Measurements from ENCODE around the gene RNU4-1. TPM values are rescaled to one million over a fixed set of nuclear protein-coding genes. Genes with fewer than 3 reads are reported as not detected.

RNU4-1 gene
- total and polyA plus RNA-seq, 2 donors (not counting 3 experiments of a cell fraction or from before 2014, with no cell fraction given) = under 0.01 to 2,141 TPM

- TF ChIP-seq POLR2AphosphoS5 (IDR thresholded peaks at IDR 0.05; ENCODE audit: insufficient read depth, low read depth, low read length) (no peak), MAX (IDR thresholded peaks at IDR 0.05; ENCODE audit: insufficient read depth, insufficient read length) (no peak), CTCF (IDR thresholded peaks at IDR 0.05; ENCODE audit: extremely low read depth in 1 of 2, insufficient read depth in 1 of 2, low read depth in 1 of 2, low read length in 2 of 2) (no peak), POLR2A (IDR thresholded peaks at IDR 0.05; ENCODE audit: low read depth, low read length) (no peak)
- FAIRE-seq = no peak
- ChIA-PET CTCF (no interaction called here), POLR2A (no interaction called here)
- Histone ChIP-seq H3K9me1 (replicated peaks; ENCODE audit: control insufficient read depth, extremely low read depth, insufficient read depth, low read length) (no peaks in the 10 kb centered on the region), H3K4me3 (replicated peaks in 1 of 3; ENCODE audit: insufficient read depth in 1 of 3, low read depth in 1 of 3, low read length in 3 of 3) (no peak overlapping the region), H3K27me3 (ENCODE audit: control insufficient read depth in 2 of 2, insufficient read depth in 2 of 2, low read length in 2 of 2) (no peaks in the 10 kb centered on the region), H3K27ac (ENCODE audit: insufficient read depth, low read depth, low read length) (no peak overlapping the region), H3K36me3 (ENCODE audit: control insufficient read depth in 2 of 2, extremely low read depth in 1 of 2, insufficient read depth in 2 of 2, low read length in 2 of 2) (no peaks in the 10 kb centered on the region), H3K4me1 (ENCODE audit: control insufficient read depth, extremely low read depth, insufficient read depth, low read length) (no peaks in the 10 kb centered on the region), H2AFZ (ENCODE audit: low read depth, low read length) (no peak overlapping the region), H3K9ac (replicated peaks; ENCODE audit: extremely low read depth, insufficient read depth, low read length) (no peak overlapping the region), H3K79me2 (ENCODE audit: control insufficient read depth, insufficient read depth, low read length) (no peaks in the 10 kb centered on the region), H3K9me3 (replicated peaks; ENCODE audit: control insufficient read depth, insufficient read depth, low read length) (no peaks in the 10 kb centered on the region), H4K20me1 (replicated peaks; ENCODE audit: control insufficient read depth, extremely low read depth, insufficient read depth, low read length) (no peaks in the 10 kb centered on the region), H3K4me2 (ENCODE audit: insufficient read depth, low read length) (no peak overlapping the region)
- no peak for DNase-seq (ENCODE audit: low read depth, low spot score)
- intact Hi-C loops (cut with micrococcal nuclease) = no loop called here
- no TSS peak for BruUV-seq (replicated peaks)
- dilution Hi-C loops (cut with MboI; ENCODE audit: extremely low pct_ligation_motif_present, low sequenced_read_pairs) = no loop called here
Measured at GRCh38 chr12:120328228-120328627, 35.2 kb upstream of the RNU4-1 start.

- FAIRE-seq = no peak
- POLR2A ChIA-PET = no interaction called here
- no TSS peak for BruUV-seq (replicated peaks)
Measured at GRCh38 chr12:120327593-120327992, 34.6 kb upstream of the RNU4-1 start, which contains the start of gene PLA2G1B. TSS of gene PLA2G1B (minus strand) at chr12:120327779. CDS start at chr12:120327753, 26 bp downstream.

More at GRCh38 chr12:120327593-120327992, 34.6 kb upstream of the RNU4-1 start, which contains the start of gene PLA2G1B:
- Histone ChIP-seq H3K4me3 (replicated peaks in 1 of 3; ENCODE audit: insufficient read depth in 1 of 3, low read depth in 1 of 3, low read length in 3 of 3) (no peak within 1 kb of the TSS), H3K27ac (ENCODE audit: insufficient read depth, low read depth, low read length) (no peak within 1 kb of the TSS), H3K9me1 (replicated peaks; ENCODE audit: control insufficient read depth, extremely low read depth, insufficient read depth, low read length) (no peaks in the 10 kb centered on the region), H3K79me2 (ENCODE audit: control insufficient read depth, insufficient read depth, low read length) (no peaks in the 10 kb centered on the region), H3K9ac (replicated peaks; ENCODE audit: extremely low read depth, insufficient read depth, low read length) (no peak within 1 kb of the TSS), H3K4me2 (ENCODE audit: insufficient read depth, low read length) (no peak within 1 kb of the TSS), H3K9me3 (replicated peaks; ENCODE audit: control insufficient read depth, insufficient read depth, low read length) (no peaks in the 10 kb centered on the region), H4K20me1 (replicated peaks; ENCODE audit: control insufficient read depth, extremely low read depth, insufficient read depth, low read length) (no peaks in the 10 kb centered on the region), H3K4me1 (ENCODE audit: control insufficient read depth, extremely low read depth, insufficient read depth, low read length) (no peaks in the 10 kb centered on the region), H3K36me3 (ENCODE audit: control insufficient read depth in 2 of 2, extremely low read depth in 1 of 2, insufficient read depth in 2 of 2, low read length in 2 of 2) (no peaks in the 10 kb centered on the region), H3K27me3 (ENCODE audit: control insufficient read depth in 2 of 2, insufficient read depth in 2 of 2, low read length in 2 of 2) (no peaks in the 10 kb centered on the region), H2AFZ (ENCODE audit: low read depth, low read length) (no peak within 1 kb of the TSS)
- dilution Hi-C loops (cut with MboI; ENCODE audit: extremely low pct_ligation_motif_present, low sequenced_read_pairs) (no loop called here), intact Hi-C loops (cut with micrococcal nuclease) (no loop called here)
- no peak for DNase-seq (ENCODE audit: low read depth, low spot score)
- TF ChIP-seq MAX (IDR thresholded peaks at IDR 0.05; ENCODE audit: insufficient read depth, insufficient read length) (no peak), JUN (IDR thresholded peaks at IDR 0.05; ENCODE audit: borderline replicate concordance, insufficient read depth, insufficient read length, low read depth) (no peak), MYC (IDR thresholded peaks at IDR 0.05; ENCODE audit: low read depth, low read length) (no peak)
- CTCF ChIA-PET = interaction anchor here (0.7 to 2.4 kb wide), 10 partner anchors 13 to 322 kb away, joined by 3 to 13 read pairs (median 6); partner anchors contain the start of genes COX6A1 and SIRT4
